HepG2 (cell line): ENCODE measurements around the gene GUCA1A. TPM values are rescaled to one million over a fixed set of nuclear protein-coding genes. Genes with fewer than 3 reads are reported as not detected.

Experiments used
- AHR ChIP-seq: IDR thresholded peaks from 2 replicates; pipeline ENCODE4 v1.6.1; 2018; ENCODE audit warnings: missing genetic modification reagents, missing compliant biosample characterization
- NFRKB ChIP-seq: fragments of 450-650 bp; IDR thresholded peaks from 2 replicates; pipeline ENCODE4 v1.6.1; 2017
- PPARG ChIP-seq: conservative IDR thresholded peaks from 2 replicates; pipeline ENCODE4 v1.6.1; 2016; ENCODE audit warnings: missing biosample characterization, missing genetic modification reagents
- SIX4 ChIP-seq: sonication (generic); formaldehyde crosslinking; IDR thresholded peaks from 2 replicates; pipeline ENCODE4 v1.4.0; 2020; ENCODE audit warnings: missing genetic modification reagents
- TCF7L2 ChIP-seq: IDR thresholded peaks from 2 replicates; pipeline ENCODE4 v1.6.1; 2011; ENCODE audit warnings: mild to moderate bottlenecking, low read depth, low read length, moderate library complexity
- ZFP36L1 ChIP-seq: sonication (generic); formaldehyde crosslinking; IDR thresholded peaks from 2 replicates; pipeline ENCODE4 v1.8.0; 2022; ENCODE audit warnings: mild to moderate bottlenecking, missing genetic modification reagents, moderate library complexity
- ZNF367 ChIP-seq: sonication (generic); formaldehyde crosslinking; IDR thresholded peaks from 2 replicates; pipeline ENCODE4 v1.4.0; 2020; ENCODE audit warnings: missing genetic modification reagents, borderline replicate concordance
- ZNF75D ChIP-seq: sonication (generic); formaldehyde crosslinking; IDR thresholded peaks from 2 replicates; pipeline ENCODE4 v1.8.1; 2023; ENCODE audit warnings: missing genetic modification reagents, mild to moderate bottlenecking, borderline replicate concordance
- polyA plus RNA-seq, 8 experiments: library from polyadenylated mRNA; depleted of rRNA in 3 of 8; stranded (reverse) in 7 of 8; unstranded in 1 of 8; fragments of >200 nt; fragmentation: Illumina TruSeq in 4 of 8; extraction: Trizol in 4 of 8; gene quantifications; 2 replicates each; pipeline versions ENCODE4 v1.2.1 to v1.2.3, GENCODE V29; 2011 to 2016; ENCODE audit warnings: low read depth in 4 of 8, missing spikeins in 1 of 8, mixed read lengths in 1 of 8; ENCODE audit not compliant: insufficient read depth in 1 of 8
- total RNA-seq, 5 experiments: library from RNA; depleted of rRNA; stranded (reverse); fragments of >200 nt; fragmentation: Illumina TruSeq; extraction: Trizol; gene quantifications; 2 replicates each; pipeline ENCODE4 v1.2.3, GENCODE V29; 2016; ENCODE audit warnings: low read depth in 1 of 5
- TF ChIP-seq, protein P1 (sequence below): IDR thresholded peaks from 2 replicates; pipeline ENCODE4 v1.6.1; 2018; ENCODE audit warnings: missing genetic modification reagents
- TF ChIP-seq, protein P2 (sequence below): IDR thresholded peaks from 2 replicates; pipeline ENCODE4 v1.6.1; 2012; ENCODE audit warnings: low read length, improper control_type of control experiment
- TF ChIP-seq, protein P3 (sequence below): sonication (generic); formaldehyde crosslinking; IDR thresholded peaks from 2 replicates; pipeline ENCODE4 v1.4.0; 2020; ENCODE audit warnings: missing genetic modification reagents, borderline replicate concordance
- TF ChIP-seq, protein P4 (sequence below): IDR thresholded peaks from 2 replicates; pipeline ENCODE4 v1.6.1; 2012; ENCODE audit warnings: low read depth, low read length, improper control_type of control experiment
- TF ChIP-seq, protein P5 (sequence below): IDR thresholded peaks from 2 replicates; pipeline ENCODE4 v1.6.1; 2016; ENCODE audit warnings: low read depth, control low read depth
- TF ChIP-seq, protein P6 (sequence below): IDR thresholded peaks from 2 replicates; pipeline ENCODE4 v1.6.1; 2018; ENCODE audit warnings: missing genetic modification reagents, mild to moderate bottlenecking, missing compliant biosample characterization

GUCA1A gene
- total and polyA plus RNA-seq, 2 of the 13 experiments (the other 11 are each of a cell fraction or from before 2014, with no cell fraction given), result not detected

DNA sequence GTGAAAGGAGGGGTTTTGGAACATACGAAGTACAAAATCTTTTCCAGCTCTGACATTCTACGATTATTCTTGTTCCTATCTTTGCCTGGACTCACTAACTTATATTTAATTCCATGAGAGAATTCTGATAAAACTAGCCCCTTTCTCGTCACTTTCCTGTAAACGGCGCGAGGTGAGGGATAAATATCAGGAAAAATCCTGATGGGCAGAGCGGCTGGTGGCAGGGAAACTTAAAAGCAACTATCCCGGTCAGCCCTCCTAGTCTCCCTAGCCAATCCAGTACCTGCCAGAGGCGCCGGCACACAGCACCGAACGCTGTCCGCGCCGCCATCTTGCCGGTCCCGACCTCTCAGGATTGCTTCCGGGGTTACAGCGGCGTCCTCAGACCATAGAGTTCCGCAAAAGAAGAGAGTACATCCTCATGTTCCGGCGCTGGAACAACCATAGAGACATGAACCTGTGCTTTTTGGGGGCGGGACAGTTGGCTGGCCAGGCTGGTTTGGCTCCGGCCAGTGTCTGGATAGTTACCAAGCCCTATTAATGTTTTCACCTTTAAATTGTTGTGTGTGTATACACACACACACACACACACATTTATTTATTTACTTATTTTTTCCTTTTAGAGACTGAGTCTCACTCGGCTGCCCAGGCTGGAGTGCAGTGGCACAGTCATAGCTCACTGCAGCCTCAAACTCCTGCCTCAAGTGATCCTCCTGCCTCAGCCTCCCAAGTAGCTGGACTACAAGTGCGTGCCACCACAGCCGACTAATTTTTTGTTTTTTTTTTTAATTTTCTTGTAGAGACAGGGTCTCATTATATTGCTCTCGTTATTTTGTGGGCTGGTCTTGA, 44.6 kb downstream of the GUCA1A start, which contains the start of gene MRPS10 (continued):
- TF ChIP-seq, protein P1, sequence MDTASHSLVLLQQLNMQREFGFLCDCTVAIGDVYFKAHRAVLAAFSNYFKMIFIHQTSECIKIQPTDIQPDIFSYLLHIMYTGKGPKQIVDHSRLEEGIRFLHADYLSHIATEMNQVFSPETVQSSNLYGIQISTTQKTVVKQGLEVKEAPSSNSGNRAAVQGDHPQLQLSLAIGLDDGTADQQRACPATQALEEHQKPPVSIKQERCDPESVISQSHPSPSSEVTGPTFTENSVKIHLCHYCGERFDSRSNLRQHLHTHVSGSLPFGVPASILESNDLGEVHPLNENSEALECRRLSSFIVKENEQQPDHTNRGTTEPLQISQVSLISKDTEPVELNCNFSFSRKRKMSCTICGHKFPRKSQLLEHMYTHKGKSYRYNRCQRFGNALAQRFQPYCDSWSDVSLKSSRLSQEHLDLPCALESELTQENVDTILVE (CRISPR knock-in tag), result peak; percentile 96
- no peak for TF ChIP-seq TCF7L2
- TF ChIP-seq AHR, result peak; percentile 77; the same call in 1 of the 2 replicates
- peak; percentile 81; the same call in 1 of the 2 replicates for TF ChIP-seq PPARG (CRISPR knock-in tag)
- TF ChIP-seq SIX4 (CRISPR knock-in tag), result peak; percentile 61; the same call in 1 of the 2 replicates
- TF ChIP-seq, protein P2, sequence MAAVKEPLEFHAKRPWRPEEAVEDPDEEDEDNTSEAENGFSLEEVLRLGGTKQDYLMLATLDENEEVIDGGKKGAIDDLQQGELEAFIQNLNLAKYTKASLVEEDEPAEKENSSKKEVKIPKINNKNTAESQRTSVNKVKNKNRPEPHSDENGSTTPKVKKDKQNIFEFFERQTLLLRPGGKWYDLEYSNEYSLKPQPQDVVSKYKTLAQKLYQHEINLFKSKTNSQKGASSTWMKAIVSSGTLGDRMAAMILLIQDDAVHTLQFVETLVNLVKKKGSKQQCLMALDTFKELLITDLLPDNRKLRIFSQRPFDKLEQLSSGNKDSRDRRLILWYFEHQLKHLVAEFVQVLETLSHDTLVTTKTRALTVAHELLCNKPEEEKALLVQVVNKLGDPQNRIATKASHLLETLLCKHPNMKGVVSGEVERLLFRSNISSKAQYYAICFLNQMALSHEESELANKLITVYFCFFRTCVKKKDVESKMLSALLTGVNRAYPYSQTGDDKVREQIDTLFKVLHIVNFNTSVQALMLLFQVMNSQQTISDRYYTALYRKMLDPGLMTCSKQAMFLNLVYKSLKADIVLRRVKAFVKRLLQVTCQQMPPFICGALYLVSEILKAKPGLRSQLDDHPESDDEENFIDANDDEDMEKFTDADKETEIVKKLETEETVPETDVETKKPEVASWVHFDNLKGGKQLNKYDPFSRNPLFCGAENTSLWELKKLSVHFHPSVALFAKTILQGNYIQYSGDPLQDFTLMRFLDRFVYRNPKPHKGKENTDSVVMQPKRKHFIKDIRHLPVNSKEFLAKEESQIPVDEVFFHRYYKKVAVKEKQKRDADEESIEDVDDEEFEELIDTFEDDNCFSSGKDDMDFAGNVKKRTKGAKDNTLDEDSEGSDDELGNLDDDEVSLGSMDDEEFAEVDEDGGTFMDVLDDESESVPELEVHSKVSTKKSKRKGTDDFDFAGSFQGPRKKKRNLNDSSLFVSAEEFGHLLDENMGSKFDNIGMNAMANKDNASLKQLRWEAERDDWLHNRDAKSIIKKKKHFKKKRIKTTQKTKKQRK, result no peak
- TF ChIP-seq, protein P3, sequence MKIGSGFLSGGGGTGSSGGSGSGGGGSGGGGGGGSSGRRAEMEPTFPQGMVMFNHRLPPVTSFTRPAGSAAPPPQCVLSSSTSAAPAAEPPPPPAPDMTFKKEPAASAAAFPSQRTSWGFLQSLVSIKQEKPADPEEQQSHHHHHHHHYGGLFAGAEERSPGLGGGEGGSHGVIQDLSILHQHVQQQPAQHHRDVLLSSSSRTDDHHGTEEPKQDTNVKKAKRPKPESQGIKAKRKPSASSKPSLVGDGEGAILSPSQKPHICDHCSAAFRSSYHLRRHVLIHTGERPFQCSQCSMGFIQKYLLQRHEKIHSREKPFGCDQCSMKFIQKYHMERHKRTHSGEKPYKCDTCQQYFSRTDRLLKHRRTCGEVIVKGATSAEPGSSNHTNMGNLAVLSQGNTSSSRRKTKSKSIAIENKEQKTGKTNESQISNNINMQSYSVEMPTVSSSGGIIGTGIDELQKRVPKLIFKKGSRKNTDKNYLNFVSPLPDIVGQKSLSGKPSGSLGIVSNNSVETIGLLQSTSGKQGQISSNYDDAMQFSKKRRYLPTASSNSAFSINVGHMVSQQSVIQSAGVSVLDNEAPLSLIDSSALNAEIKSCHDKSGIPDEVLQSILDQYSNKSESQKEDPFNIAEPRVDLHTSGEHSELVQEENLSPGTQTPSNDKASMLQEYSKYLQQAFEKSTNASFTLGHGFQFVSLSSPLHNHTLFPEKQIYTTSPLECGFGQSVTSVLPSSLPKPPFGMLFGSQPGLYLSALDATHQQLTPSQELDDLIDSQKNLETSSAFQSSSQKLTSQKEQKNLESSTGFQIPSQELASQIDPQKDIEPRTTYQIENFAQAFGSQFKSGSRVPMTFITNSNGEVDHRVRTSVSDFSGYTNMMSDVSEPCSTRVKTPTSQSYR (CRISPR knock-in tag), result no peak
- no peak for TF ChIP-seq NFRKB
- TF ChIP-seq ZFP36L1 (CRISPR knock-in tag), result peak; percentile 83; the same call in 1 of the 2 replicates
- TF ChIP-seq ZNF367 (CRISPR knock-in tag), result no peak
- TF ChIP-seq, protein P4, sequence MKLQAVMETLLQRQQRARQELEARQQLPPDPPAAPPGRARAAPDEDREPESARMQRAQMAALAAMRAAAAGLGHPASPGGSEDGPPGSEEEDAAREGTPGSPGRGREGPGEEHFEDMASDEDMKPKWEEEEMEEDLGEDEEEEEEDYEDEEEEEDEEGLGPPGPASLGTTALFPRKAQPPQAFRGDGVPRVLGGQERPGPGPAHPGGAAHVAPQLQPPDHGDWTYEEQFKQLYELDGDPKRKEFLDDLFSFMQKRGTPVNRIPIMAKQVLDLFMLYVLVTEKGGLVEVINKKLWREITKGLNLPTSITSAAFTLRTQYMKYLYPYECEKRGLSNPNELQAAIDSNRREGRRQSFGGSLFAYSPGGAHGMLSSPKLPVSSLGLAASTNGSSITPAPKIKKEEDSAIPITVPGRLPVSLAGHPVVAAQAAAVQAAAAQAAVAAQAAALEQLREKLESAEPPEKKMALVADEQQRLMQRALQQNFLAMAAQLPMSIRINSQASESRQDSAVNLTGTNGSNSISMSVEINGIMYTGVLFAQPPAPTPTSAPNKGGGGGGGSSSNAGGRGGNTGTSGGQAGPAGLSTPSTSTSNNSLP, result 0 out of 2 replicates have a peak, but pooled peaks have one; percentile 10
- TF ChIP-seq, protein P5, sequence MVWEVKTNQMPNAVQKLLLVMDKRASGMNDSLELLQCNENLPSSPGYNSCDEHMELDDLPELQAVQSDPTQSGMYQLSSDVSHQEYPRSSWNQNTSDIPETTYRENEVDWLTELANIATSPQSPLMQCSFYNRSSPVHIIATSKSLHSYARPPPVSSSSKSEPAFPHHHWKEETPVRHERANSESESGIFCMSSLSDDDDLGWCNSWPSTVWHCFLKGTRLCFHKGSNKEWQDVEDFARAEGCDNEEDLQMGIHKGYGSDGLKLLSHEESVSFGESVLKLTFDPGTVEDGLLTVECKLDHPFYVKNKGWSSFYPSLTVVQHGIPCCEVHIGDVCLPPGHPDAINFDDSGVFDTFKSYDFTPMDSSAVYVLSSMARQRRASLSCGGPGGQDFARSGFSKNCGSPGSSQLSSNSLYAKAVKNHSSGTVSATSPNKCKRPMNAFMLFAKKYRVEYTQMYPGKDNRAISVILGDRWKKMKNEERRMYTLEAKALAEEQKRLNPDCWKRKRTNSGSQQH (CRISPR knock-in tag), result no peak
- TF ChIP-seq ZNF75D (CRISPR knock-in tag), result no peak
- TF ChIP-seq, protein P6, sequence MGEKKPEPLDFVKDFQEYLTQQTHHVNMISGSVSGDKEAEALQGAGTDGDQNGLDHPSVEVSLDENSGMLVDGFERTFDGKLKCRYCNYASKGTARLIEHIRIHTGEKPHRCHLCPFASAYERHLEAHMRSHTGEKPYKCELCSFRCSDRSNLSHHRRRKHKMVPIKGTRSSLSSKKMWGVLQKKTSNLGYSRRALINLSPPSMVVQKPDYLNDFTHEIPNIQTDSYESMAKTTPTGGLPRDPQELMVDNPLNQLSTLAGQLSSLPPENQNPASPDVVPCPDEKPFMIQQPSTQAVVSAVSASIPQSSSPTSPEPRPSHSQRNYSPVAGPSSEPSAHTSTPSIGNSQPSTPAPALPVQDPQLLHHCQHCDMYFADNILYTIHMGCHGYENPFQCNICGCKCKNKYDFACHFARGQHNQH (CRISPR knock-in tag), result peak; percentile 96; the same call in 1 of the 2 replicates
